Measurements from ENCODE around the gene AGPS.
"Not testable (repeated sequence)": the region's sequence is repeated elsewhere in the genome, so short reads cannot be mapped to it uniquely, and the experiment has no call there.

The AGPS gene

GRCh38 chr2:177392373-177393202 lies at the start of gene AGPS:
AGPS (plus strand) TSS chr2:177392773; CDS start chr2:177392790, 17 bp downstream.
- peak; percentile 33 for DNase-seq (ENCODE audit: low read depth)

DNA sequence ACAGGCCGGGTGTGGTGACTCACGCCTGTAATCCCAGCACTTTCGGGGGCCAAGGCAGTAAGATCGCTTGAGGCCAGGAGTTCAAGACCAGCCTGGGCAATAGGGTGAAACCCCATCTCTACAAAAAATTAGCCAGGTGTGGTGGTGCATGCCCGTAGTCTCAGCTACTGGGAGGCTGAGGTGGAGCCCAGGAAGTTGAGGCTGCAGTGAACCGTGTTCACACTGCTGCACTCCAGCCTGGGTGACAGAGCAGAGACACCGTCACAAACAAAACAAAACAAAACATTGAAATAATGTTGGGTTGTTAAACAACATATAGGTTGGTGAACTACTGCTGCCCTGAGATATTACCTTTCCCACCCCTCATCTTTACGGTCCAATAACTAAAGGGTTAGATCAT lies 48.8 kb upstream of the AGPS start:
- no peak for DNase-seq (ENCODE audit: low read depth)

DNA sequence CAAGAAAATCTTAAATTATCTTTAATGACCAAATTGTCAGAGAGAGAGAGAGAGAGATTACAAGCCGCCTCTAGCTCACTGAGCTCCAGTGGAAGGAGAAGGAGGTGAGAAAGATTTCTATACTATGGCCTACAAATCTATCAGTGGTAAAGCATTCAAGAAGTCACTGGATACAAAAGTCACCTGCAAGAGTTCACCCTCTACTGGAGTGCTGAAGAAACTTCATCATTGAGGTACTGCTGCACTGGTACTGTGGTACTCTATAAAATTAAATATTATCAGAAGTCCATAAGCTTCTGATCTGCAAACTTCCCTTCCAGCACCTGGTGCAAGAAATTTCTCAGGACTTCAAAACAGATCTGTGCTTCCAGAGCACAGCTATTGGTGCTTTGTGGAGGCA lies 48.3 kb upstream of the AGPS start:
- no peak for DNase-seq (ENCODE audit: low read depth)

- DNase-seq (ENCODE audit: low read depth), result no peak
These were observed 46.4 kb upstream of the AGPS start for GRCh38 chr2:177346192-177346591.

- no peak for DNase-seq (ENCODE audit: low read depth)
These were observed 45.0 kb upstream of the AGPS start for GRCh38 chr2:177347570-177347969.

GRCh38 chr2:177348118-177348654 lies 44.4 kb upstream of the AGPS start:
- no peak for DNase-seq (ENCODE audit: low read depth)

DNA sequence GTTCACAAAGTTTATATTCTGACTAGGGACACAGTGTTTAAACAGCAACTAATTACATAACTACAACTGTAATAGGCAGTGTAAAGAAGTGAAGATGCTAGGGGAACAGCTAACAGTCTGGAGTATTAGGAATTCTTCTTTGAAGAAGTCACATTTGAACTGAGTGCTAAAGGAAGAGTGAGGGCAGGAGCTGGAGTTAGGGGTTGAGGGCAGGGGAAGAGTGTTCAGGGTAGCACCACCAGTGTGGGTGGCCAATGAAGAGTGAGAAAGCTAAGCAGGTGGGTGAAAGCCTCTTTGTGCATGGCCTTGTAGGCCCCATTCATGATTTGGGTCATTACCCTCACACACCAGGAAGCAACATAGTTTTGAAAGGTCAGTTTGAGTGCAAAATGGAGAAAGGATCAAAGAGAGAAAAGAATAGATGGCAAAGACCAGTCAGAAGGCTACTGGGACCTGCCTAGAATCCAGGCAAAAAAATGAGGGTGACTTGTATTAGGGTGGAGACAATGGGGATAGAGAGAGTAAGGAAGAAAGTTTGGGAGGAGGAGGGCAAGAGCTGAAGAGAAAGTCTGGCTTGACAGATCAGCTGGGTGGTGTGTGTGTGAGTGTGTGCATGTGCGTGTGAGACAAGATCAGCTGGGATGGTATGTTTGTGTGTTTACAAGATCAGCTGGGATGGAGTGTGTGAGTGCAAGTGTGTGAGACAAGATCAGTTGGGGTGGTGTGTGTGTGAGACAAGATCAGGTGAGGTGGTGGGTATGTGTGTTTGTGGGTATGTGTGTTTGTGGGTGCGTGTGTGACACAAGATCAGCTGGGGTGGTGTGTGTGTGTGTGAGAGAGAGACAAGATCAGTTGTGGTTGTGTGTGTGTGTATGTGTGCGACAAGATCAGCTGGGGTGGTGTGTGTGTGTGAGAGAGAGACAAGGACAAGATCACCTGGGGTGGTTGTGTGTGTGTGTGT lies 43.6 kb upstream of the AGPS start:
- DNase-seq (ENCODE audit: low read depth), result no peak

GRCh38 chr2:177350624-177351023 lies 41.9 kb upstream of the AGPS start:
- not testable (repeated sequence) for DNase-seq (ENCODE audit: low read depth)

- DNase-seq (ENCODE audit: low read depth), result not testable (repeated sequence)
These were observed 41.5 kb upstream of the AGPS start for GRCh38 chr2:177351121-177351520.

GRCh38 chr2:177352441-177353186 lies 40.0 kb upstream of the AGPS start:
- no peak for DNase-seq (ENCODE audit: low read depth)

- DNase-seq (ENCODE audit: low read depth), result no peak
These were observed 39.4 kb upstream of the AGPS start for GRCh38 chr2:177353187-177353478.

- not testable (repeated sequence) for DNase-seq (ENCODE audit: low read depth)
These were observed 38.0 kb upstream of the AGPS start for GRCh38 chr2:177354541-177354940.

DNA sequence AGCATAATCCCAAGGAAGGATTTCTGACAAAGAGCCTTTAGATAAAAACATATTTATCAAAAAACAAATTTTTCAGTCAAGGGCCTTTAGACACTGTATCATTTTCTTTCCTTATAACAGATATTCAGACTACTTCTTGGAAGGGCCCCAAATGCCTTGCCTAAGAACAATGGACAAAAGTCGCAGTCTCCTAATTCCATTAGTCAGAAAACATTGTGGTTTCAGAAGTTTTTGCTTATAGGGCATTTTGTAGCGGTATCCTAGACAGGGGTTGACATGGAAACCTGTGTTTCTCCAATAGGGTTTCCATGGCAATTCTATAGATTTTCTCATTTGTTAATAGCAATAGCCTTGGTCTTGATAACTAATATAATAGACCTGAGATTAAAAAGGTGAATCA lies 36.7 kb upstream of the AGPS start:
- DNase-seq (ENCODE audit: low read depth), result no peak

- DNase-seq (ENCODE audit: low read depth), result no peak
These were observed 32.6 kb upstream of the AGPS start for GRCh38 chr2:177359836-177360595.

GRCh38 chr2:177362499-177362898 lies 30.1 kb upstream of the AGPS start:
- no peak for DNase-seq (ENCODE audit: low read depth)

- DNase-seq (ENCODE audit: low read depth), result no peak
These were observed 29.2 kb upstream of the AGPS start for GRCh38 chr2:177363332-177363731.

- DNase-seq (ENCODE audit: low read depth), result not testable (repeated sequence)
These were observed 26.8 kb upstream of the AGPS start for GRCh38 chr2:177365764-177366163.

DNA sequence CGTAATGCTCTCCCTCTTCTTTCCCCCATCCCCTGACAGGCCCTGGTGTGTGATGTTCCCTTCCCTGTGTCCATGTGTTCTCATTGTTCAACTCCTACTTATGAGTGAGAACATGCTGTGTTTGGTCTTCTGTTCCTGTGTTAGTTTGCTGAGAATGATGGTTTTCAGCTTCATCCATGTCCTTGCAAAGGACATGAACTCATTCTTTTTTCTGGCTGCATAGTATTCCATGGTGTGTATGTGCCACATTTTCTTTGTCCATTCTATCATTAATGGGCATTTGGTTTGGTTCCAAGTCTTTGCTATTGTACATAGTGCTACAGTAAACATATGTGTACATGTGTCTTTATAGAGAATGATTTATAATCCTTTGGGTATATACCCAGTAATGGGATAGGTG lies 24.6 kb upstream of the AGPS start:
- DNase-seq (ENCODE audit: low read depth), result not testable (repeated sequence)

DNA sequence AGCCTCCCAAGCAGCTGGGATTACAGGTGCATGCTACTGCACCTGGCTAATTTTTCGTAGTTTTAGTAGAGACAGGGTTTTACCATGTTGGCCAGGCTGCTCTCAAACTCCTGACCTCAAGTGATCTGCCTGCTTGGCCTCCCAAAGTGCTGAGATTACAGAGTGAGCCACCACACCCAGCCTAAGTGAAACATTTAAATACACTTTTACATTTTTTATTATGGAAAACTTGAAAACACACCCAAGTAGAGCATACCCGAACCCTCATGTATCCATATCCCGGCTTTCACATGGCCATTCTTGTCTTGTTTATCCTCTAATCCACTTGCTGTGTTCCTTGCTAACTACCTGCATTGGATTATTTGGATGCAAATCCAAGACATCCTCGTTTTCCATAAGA lies 13.2 kb upstream of the AGPS start:
- DNase-seq (ENCODE audit: low read depth), result no peak

GRCh38 chr2:177380181-177380580 lies 12.4 kb upstream of the AGPS start:
- DNase-seq (ENCODE audit: low read depth), result no peak

- DNase-seq (ENCODE audit: low read depth), result no peak
These were observed 8.6 kb upstream of the AGPS start for GRCh38 chr2:177383935-177384334.

Measured in HS-5 (cell line).